Measurements from ENCODE around the gene SRSF1. TPM values are rescaled to one million over a fixed set of nuclear protein-coding genes. Genes with fewer than 3 reads are reported as not detected.

SRSF1 gene, protein sequence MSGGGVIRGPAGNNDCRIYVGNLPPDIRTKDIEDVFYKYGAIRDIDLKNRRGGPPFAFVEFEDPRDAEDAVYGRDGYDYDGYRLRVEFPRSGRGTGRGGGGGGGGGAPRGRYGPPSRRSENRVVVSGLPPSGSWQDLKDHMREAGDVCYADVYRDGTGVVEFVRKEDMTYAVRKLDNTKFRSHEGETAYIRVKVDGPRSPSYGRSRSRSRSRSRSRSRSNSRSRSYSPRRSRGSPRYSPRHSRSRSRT
- 92.4 TPM for total RNA-seq
- long read RNA-seq, transcript SRSF1-201 (4 exons, 1,513 nt) = major isoform, 51 of 65 reads
- long read RNA-seq, partial matches to known transcripts = 0 of 65 reads
- long read RNA-seq, other reads (novel, unspliced or antisense) = 7 of 65 reads

DNA sequence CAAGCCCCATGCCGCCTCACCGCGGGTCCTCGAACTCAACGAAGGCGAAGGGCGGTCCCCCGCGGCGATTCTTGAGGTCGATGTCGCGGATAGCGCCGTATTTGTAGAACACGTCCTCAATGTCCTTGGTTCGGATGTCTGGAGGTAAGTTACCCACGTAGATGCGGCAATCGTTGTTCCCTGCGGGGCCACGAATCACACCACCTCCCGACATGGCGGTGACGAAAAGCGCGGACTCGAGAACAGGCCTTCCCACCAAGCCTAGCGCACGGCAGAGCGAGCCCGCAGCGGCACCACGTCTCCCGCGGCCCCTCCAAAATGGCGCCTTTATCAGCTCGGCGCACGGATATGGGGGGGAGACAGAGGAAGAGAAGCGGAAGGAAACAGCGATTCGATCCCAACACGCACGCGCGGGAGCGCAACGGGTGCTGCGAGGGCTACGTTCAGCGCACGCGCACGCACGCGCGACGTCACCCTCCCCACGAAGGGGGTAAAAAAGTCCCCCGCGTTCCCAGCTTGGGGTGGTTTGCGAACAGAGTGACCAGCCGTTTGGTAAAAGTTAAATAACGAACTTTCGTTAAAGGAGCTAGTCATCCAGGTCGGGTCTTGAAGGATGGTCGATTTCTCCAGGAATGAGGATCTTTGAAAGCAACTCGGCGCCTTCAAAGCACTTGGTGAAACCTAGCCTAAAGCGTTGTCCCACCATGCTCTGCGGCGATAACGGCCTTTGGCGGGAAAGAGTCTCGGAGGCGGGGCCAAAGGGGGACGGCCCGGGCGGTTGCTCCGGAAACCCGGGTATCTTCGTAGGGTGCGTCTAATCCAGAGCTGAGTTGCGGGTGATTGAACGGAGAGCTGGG lies at the start of gene SRSF1:
SRSF1 (minus strand) TSS at position 323 of the 857 bp plus-strand sequence; CDS start at position 214, 109 bp downstream.
- H3K9me3 ChIP-seq (replicated peaks) = no peaks in the 10 kb centered on the region
- peaks cover 60% of the 10 kb centered on the region for H3K4me1 ChIP-seq
- H3K27ac ChIP-seq (replicated peaks) = peak within 1 kb of the TSS; percentile 98
- H3K36me3 ChIP-seq = peaks cover 40% of the 10 kb centered on the region
- TF ChIP-seq, protein P1, sequence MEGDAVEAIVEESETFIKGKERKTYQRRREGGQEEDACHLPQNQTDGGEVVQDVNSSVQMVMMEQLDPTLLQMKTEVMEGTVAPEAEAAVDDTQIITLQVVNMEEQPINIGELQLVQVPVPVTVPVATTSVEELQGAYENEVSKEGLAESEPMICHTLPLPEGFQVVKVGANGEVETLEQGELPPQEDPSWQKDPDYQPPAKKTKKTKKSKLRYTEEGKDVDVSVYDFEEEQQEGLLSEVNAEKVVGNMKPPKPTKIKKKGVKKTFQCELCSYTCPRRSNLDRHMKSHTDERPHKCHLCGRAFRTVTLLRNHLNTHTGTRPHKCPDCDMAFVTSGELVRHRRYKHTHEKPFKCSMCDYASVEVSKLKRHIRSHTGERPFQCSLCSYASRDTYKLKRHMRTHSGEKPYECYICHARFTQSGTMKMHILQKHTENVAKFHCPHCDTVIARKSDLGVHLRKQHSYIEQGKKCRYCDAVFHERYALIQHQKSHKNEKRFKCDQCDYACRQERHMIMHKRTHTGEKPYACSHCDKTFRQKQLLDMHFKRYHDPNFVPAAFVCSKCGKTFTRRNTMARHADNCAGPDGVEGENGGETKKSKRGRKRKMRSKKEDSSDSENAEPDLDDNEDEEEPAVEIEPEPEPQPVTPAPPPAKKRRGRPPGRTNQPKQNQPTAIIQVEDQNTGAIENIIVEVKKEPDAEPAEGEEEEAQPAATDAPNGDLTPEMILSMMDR (IDR thresholded peaks at IDR 0.05; ENCODE audit: borderline replicate concordance) = no peak
- peak within 1 kb of the TSS; percentile 96 for H3K4me3 ChIP-seq
- peak; percentile 98 for DNase-seq
- intact Hi-C loops (cut with micrococcal nuclease) = loop anchor here (10.0 kb wide), 1 partner anchor 108 kb away; no protein-coding TSS in a partner anchor
- no peaks in the 10 kb centered on the region for H3K27me3 ChIP-seq (ENCODE audit: low read depth)

DNA sequence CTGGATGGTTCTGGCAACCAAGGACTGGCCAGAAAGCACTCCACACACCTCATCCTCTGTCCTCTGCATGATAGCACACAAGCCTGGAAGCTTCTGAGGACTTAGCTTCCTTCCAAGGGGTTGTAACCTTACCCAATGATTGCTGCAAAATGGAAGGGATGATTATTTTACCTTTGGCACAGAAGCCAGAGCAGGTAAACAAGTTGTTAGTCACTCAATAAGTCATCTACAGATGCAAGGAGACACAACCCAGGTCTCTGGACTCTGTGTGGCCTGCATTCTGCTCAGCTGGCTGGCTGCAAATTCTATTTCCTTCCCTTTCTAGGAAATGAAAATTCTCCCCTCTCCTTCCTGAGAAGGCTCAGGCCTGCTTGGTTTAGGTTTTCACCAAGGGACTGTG lies 49.4 kb upstream of the SRSF1 start:
- intact Hi-C loops (cut with micrococcal nuclease) = no loop called here
- TF ChIP-seq, protein P1 (IDR thresholded peaks at IDR 0.05; ENCODE audit: borderline replicate concordance) = no peak
- H3K27me3 ChIP-seq (ENCODE audit: low read depth) = no peaks in the 10 kb centered on the region
- no peak overlapping the region for H3K27ac ChIP-seq (replicated peaks)
- H3K9me3 ChIP-seq (replicated peaks) = no peaks in the 10 kb centered on the region
- H3K4me3 ChIP-seq = no peak overlapping the region
- peaks cover 17% of the 10 kb centered on the region for H3K4me1 ChIP-seq
- no peaks in the 10 kb centered on the region for H3K36me3 ChIP-seq
- DNase-seq = no peak

DNA sequence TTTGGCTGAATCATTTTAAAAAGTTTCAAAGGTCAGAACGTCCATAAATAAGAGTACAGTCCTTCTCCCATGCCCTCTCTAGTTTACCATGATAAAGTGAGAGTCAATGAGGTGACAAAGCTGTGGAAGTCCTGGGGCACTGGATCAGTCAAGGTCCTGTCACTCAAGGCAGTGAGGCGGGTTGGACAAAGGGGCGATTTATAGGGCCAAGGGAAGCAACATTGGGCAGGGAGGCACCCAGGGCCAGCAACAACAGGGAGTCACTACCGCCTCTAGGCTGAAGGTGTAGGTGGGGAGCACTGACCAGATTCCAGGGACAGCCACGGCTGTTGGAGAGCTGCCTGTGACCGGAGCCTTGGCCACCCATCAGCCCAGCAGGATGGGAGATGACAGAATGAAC lies 47.6 kb upstream of the SRSF1 start:
- DNase-seq = no peak
- H3K27me3 ChIP-seq (ENCODE audit: low read depth) = no peaks in the 10 kb centered on the region
- no peak overlapping the region for H3K27ac ChIP-seq (replicated peaks)
- TF ChIP-seq, protein P1 (IDR thresholded peaks at IDR 0.05; ENCODE audit: borderline replicate concordance) = no peak
- peaks cover under 1% of the 10 kb centered on the region for H3K4me1 ChIP-seq
- intact Hi-C loops (cut with micrococcal nuclease) = no loop called here
- no peaks in the 10 kb centered on the region for H3K36me3 ChIP-seq
- no peaks in the 10 kb centered on the region for H3K9me3 ChIP-seq (replicated peaks)
- no peak overlapping the region for H3K4me3 ChIP-seq

DNA sequence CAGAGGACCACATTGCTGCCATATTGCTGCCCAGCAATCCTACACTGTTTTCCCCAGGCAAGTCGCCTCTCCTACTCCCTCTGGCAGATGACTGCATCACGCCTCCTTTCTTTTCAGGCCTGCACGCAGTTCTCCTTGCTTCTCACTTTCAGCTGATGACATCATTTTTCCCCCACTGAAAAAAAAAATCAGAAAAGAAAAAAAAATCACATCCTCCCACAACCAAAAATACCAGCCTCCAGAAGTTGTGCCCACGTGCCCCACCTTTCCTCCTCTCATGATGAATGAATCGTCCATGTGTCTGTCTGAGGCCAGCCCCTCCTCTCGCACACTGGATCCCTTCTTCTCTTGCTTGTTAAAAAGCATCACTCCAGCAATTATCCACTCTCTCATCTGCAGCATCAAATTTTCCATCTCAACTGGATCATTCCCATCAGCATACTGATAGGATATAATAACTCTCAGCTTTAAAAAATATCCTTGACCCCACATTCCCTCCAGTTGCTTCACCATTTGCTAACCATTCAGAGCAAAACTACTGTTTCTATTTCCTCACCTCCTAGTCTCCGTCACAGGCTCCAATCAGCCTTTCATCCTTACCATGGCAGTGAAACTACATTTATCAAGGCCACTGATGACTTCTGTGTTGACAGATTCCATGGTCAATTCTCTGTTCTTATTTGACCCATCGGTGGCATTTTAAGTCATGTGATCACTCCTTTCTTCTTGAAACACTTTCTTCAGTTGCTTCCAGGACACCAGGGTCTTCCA lies 46.1 kb upstream of the SRSF1 start:
- no peak overlapping the region for H3K4me3 ChIP-seq
- no peak overlapping the region for H3K27ac ChIP-seq (replicated peaks)
- DNase-seq = no peak
- no peaks in the 10 kb centered on the region for H3K9me3 ChIP-seq (replicated peaks)
- no peaks in the 10 kb centered on the region for H3K36me3 ChIP-seq
- no peaks in the 10 kb centered on the region for H3K4me1 ChIP-seq
- no peaks in the 10 kb centered on the region for H3K27me3 ChIP-seq (ENCODE audit: low read depth)
- intact Hi-C loops (cut with micrococcal nuclease) = no loop called here
- TF ChIP-seq, protein P1 (IDR thresholded peaks at IDR 0.05; ENCODE audit: borderline replicate concordance) = no peak

DNA sequence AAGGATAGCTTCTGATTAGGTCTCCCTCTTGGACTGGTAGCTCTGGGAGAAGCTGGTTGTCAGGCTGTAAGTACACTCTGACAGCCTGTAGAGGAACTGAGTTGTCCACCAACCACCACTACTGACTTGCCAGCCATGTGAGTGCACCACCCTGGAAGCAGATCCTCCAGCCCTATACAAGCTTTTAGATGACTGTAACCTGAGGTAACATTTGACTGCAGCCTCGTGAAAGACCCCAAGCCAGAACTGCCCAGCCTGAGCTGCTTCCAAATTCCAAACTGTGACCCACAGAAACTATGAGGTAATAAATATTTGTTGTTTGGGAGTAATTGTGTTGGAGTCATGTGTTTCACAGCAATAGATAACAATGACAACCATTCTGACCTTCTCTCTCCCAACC lies 45.4 kb upstream of the SRSF1 start:
- Histone ChIP-seq H3K27me3 (ENCODE audit: low read depth) (no peaks in the 10 kb centered on the region), H3K27ac (replicated peaks) (no peak overlapping the region), H3K36me3 (no peaks in the 10 kb centered on the region), H3K4me3 (no peak overlapping the region), H3K9me3 (replicated peaks) (no peaks in the 10 kb centered on the region), H3K4me1 (peaks cover 3% of the 10 kb centered on the region)
- TF ChIP-seq, protein P1 (IDR thresholded peaks at IDR 0.05; ENCODE audit: borderline replicate concordance) = no peak
- no peak for DNase-seq
- intact Hi-C loops (cut with micrococcal nuclease) = no loop called here

Data from left ventricle myocardium inferior (tissue), 1 donor.